ENCODE measurements around the gene EPB41L5. TPM values are rescaled to one million over a fixed set of nuclear protein-coding genes. Genes with fewer than 3 reads are reported as not detected.

Gene EPB41L5
- total RNA-seq, 2 experiments from 2014 or later = 5.6 to 14.1 TPM

DNA sequence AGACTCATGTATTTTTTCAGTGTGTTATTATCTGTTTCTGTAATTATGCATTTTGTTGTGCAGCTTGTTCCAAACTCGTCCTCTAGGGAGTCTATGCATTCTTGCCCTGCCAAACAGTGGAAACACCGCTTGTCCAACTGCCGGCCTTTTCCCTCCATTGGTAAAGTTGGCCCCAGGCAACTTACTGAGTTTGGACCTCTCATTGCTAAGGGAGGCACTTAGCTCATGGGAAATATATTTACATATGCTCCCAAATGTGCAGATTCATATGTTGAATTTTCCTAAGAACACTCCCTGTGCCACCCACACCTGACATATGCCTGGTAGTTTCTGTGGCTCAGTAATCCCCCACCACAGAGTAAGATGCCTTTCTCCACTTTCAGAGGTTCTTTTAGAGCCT, 112.3 kb downstream of the EPB41L5 start:
- Histone ChIP-seq H3K27ac (ENCODE audit: low read depth, low read length, poor library complexity, severe bottlenecking) (no peak overlapping the region), H3K9me3 (ENCODE audit: low read length) (no peaks in the 10 kb centered on the region), H2AFZ (ENCODE audit: low read length) (no peak overlapping the region), H3K4me2 (ENCODE audit: low read length) (no peak overlapping the region), H3K36me3 (ENCODE audit: insufficient read depth, low read length) (no peaks in the 10 kb centered on the region), H4K20me1 (ENCODE audit: insufficient read depth, low read length) (no peaks in the 10 kb centered on the region), H3K4me1 (ENCODE audit: insufficient read depth, low read length, poor library complexity, severe bottlenecking) (no peaks in the 10 kb centered on the region), H3K79me2 (ENCODE audit: insufficient read depth, low read depth, low read length) (no peaks in the 10 kb centered on the region), H3K9me2 (ENCODE audit: insufficient read depth, low read length) (no peaks in the 10 kb centered on the region), H3K4me3 (ENCODE audit: low read depth, low read length, poor library complexity, severe bottlenecking) (no peak overlapping the region)
- BruUV-seq (replicated peaks) = no TSS peak
- POLR2A ChIA-PET = no interaction called here
- TF ChIP-seq EZH2phosphoT487 (IDR thresholded peaks at IDR 0.05; ENCODE audit: borderline replicate concordance, low read depth, low read length) = no peak
- TF ChIP-seq, protein P1, sequence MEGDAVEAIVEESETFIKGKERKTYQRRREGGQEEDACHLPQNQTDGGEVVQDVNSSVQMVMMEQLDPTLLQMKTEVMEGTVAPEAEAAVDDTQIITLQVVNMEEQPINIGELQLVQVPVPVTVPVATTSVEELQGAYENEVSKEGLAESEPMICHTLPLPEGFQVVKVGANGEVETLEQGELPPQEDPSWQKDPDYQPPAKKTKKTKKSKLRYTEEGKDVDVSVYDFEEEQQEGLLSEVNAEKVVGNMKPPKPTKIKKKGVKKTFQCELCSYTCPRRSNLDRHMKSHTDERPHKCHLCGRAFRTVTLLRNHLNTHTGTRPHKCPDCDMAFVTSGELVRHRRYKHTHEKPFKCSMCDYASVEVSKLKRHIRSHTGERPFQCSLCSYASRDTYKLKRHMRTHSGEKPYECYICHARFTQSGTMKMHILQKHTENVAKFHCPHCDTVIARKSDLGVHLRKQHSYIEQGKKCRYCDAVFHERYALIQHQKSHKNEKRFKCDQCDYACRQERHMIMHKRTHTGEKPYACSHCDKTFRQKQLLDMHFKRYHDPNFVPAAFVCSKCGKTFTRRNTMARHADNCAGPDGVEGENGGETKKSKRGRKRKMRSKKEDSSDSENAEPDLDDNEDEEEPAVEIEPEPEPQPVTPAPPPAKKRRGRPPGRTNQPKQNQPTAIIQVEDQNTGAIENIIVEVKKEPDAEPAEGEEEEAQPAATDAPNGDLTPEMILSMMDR (conservative IDR thresholded peaks at IDR 0.05; ENCODE audit: low read length) = no peak
- intact Hi-C loops (cut with micrococcal nuclease; ENCODE audit: unreplicated experiment) = no loop called here
- DNase-seq (ENCODE audit: low spot score) = no peak
- CTCF ChIA-PET (ENCODE audit: unreplicated experiment) = no interaction called here

DNA sequence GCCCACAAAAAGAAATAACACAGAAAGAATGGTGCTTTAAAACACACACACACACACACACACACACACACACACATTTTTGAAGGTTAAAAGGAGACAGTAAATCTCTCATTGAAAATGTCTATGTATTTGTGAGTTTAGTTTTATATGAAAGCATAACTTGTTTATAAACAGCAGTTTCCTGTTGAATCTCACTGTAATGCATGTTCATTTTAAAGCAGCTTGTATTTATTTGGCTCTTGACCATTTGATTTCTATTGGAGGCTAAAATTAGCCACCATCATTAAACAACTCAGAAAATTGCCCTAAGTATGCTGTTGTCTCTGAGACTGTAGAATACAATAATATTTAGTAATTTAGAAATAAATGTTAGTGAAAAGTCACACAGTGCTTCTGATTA, 115.3 kb downstream of the EPB41L5 start:
- Histone ChIP-seq H3K27ac (ENCODE audit: low read depth, low read length, poor library complexity, severe bottlenecking) (no peak overlapping the region), H2AFZ (ENCODE audit: low read length) (no peak overlapping the region), H4K20me1 (ENCODE audit: insufficient read depth, low read length) (no peaks in the 10 kb centered on the region), H3K4me2 (ENCODE audit: low read length) (no peak overlapping the region), H3K4me1 (ENCODE audit: insufficient read depth, low read length, poor library complexity, severe bottlenecking) (no peaks in the 10 kb centered on the region), H3K4me3 (ENCODE audit: low read depth, low read length, poor library complexity, severe bottlenecking) (no peak overlapping the region), H3K36me3 (ENCODE audit: insufficient read depth, low read length) (no peaks in the 10 kb centered on the region), H3K9me2 (ENCODE audit: insufficient read depth, low read length) (no peaks in the 10 kb centered on the region), H3K79me2 (ENCODE audit: insufficient read depth, low read depth, low read length) (no peaks in the 10 kb centered on the region), H3K9me3 (ENCODE audit: low read length) (no peaks in the 10 kb centered on the region)
- DNase-seq (ENCODE audit: low spot score) = no peak
- CTCF ChIA-PET (ENCODE audit: unreplicated experiment) = no interaction called here
- intact Hi-C loops (cut with micrococcal nuclease; ENCODE audit: unreplicated experiment) = no loop called here
- TF ChIP-seq EZH2phosphoT487 (IDR thresholded peaks at IDR 0.05; ENCODE audit: borderline replicate concordance, low read depth, low read length) = no peak
- TF ChIP-seq, protein P1 (conservative IDR thresholded peaks at IDR 0.05; ENCODE audit: low read length) = no peak
- no TSS peak for BruUV-seq (replicated peaks)
- POLR2A ChIA-PET = no interaction called here

DNA sequence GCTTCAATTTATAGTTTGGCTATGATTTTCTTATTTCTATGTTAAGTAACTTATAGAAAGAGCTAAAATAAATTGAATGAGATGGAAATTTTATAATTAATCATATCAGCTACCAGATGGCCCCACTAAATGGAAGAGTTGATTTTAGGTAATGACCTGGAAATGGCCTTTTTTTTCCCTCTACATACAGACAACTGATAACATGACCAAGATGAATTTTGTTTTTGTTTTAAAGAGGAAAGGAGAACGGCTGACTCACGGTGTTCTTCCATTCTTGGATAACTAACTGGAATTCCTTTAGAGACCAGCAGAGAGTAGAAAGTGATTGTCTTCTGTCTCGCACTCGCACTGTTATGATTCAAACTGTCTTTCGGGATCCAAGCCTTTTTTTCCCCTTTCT, 119.3 kb downstream of the EPB41L5 start:
- no peaks in the 10 kb centered on the region for H3K79me2 ChIP-seq (ENCODE audit: insufficient read depth, low read depth, low read length)
- intact Hi-C loops (cut with micrococcal nuclease; ENCODE audit: unreplicated experiment) = no loop called here
- H3K4me3 ChIP-seq (ENCODE audit: low read depth, low read length, poor library complexity, severe bottlenecking) = no peak overlapping the region
- no peaks in the 10 kb centered on the region for H3K9me2 ChIP-seq (ENCODE audit: insufficient read depth, low read length)
- H3K9me3 ChIP-seq (ENCODE audit: low read length) = no peaks in the 10 kb centered on the region
- H3K27ac ChIP-seq (ENCODE audit: low read depth, low read length, poor library complexity, severe bottlenecking) = no peak overlapping the region
- H3K36me3 ChIP-seq (ENCODE audit: insufficient read depth, low read length) = no peaks in the 10 kb centered on the region
- H4K20me1 ChIP-seq (ENCODE audit: insufficient read depth, low read length) = no peaks in the 10 kb centered on the region
- no peak overlapping the region for H3K4me2 ChIP-seq (ENCODE audit: low read length)
- DNase-seq (ENCODE audit: low spot score) = no peak
- no peaks in the 10 kb centered on the region for H3K4me1 ChIP-seq (ENCODE audit: insufficient read depth, low read length, poor library complexity, severe bottlenecking)
- CTCF ChIA-PET (ENCODE audit: unreplicated experiment) = no interaction called here
- TF ChIP-seq EZH2phosphoT487 (IDR thresholded peaks at IDR 0.05; ENCODE audit: borderline replicate concordance, low read depth, low read length) = no peak
- TF ChIP-seq, protein P1 (conservative IDR thresholded peaks at IDR 0.05; ENCODE audit: low read length) = no peak
- no peak overlapping the region for H2AFZ ChIP-seq (ENCODE audit: low read length)
- BruUV-seq (replicated peaks) = no TSS peak
- POLR2A ChIA-PET = interaction anchor here (0.5 to 0.7 kb wide), 5 partner anchors 13 to 142 kb away, joined by 3 to 8 read pairs (median 4); no protein-coding TSS in a partner anchor
